WTC11 (cell line): Measurements from ENCODE around the gene NOS1.

Source experiments
- ESRRA ChIP-seq: sonication (generic); formaldehyde crosslinking; IDR thresholded peaks from 2 replicates; pipeline ENCODE4 v1.8.1; 2022; ENCODE audit warnings: mild to moderate bottlenecking, missing genetic modification reagents, borderline replicate concordance
- FOXP1 ChIP-seq: sonication (generic); formaldehyde crosslinking; IDR thresholded peaks from 2 replicates; pipeline ENCODE4 v1.8.0; 2022; ENCODE audit warnings: missing genetic modification reagents, mild to moderate bottlenecking, moderate library complexity, borderline replicate concordance
- NFYB ChIP-seq: sonication (generic); formaldehyde crosslinking; conservative IDR thresholded peaks from 2 replicates; pipeline ENCODE4 v1.8.0; 2022; ENCODE audit warnings: low read depth, missing genetic modification reagents
- TF ChIP-seq, protein P1 (sequence below): sonication (generic); formaldehyde crosslinking; IDR thresholded peaks from 2 replicates; pipeline ENCODE4 v1.8.1; 2022; ENCODE audit warnings: low read depth, mild to moderate bottlenecking, moderate library complexity, missing genetic modification reagents, borderline replicate concordance
- TF ChIP-seq, protein P2 (sequence below): fragments of 200-600 bp; IDR thresholded peaks from 2 replicates; pipeline ENCODE4 v1.8.0; 2022; ENCODE audit warnings: antibody characterized with exemption
- TF ChIP-seq, protein P3 (sequence below): sonication (generic); formaldehyde crosslinking; IDR thresholded peaks from 2 replicates; pipeline ENCODE4 v1.8.1; 2023; ENCODE audit warnings: mild to moderate bottlenecking, missing genetic modification reagents
- TF ChIP-seq, protein P4 (sequence below): sonication (generic); formaldehyde crosslinking; IDR thresholded peaks from 2 replicates; pipeline ENCODE4 v1.8.1; 2023; ENCODE audit warnings: mild to moderate bottlenecking, moderate library complexity, missing genetic modification reagents
- TF ChIP-seq, protein P5 (sequence below): sonication (generic); formaldehyde crosslinking; IDR thresholded peaks from 2 replicates; pipeline ENCODE4 v1.8.0; 2023; ENCODE audit warnings: mild to moderate bottlenecking, missing genetic modification reagents
- TF ChIP-seq, protein P6 (sequence below): sonication (generic); formaldehyde crosslinking; IDR thresholded peaks from 2 replicates; pipeline ENCODE4 v1.8.1; 2023; ENCODE audit warnings: mild to moderate bottlenecking, missing genetic modification reagents, moderate library complexity
- TF ChIP-seq, protein P7 (sequence below): sonication (generic); formaldehyde crosslinking; IDR thresholded peaks from 2 replicates; pipeline ENCODE4 v1.8.0; 2022; ENCODE audit warnings: mild to moderate bottlenecking, missing genetic modification reagents

DNA sequence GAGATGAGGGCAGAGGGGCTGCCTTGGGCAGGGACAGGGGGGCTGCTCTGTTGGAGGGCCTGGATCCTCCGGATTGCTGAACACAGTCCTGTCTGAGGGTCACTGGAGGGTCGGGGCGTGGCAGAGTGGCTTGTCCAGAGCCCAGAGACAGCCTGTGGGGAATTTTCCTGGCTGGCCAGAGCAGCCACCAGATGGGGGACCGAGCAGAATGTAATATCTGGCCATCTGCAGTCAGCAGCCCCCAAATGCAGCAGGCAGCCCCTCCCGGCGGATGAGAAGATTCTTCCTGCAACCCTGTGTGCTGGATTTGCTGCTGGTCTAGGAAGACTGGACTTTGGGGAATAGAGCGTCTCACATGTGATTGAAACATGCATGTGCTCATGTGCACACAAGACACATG, 23.3 kb upstream of the NOS1 start:
- TF ChIP-seq, protein P1, sequence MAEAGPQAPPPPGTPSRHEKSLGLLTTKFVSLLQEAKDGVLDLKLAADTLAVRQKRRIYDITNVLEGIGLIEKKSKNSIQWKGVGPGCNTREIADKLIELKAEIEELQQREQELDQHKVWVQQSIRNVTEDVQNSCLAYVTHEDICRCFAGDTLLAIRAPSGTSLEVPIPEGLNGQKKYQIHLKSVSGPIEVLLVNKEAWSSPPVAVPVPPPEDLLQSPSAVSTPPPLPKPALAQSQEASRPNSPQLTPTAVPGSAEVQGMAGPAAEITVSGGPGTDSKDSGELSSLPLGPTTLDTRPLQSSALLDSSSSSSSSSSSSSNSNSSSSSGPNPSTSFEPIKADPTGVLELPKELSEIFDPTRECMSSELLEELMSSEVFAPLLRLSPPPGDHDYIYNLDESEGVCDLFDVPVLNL (CRISPR knock-in tag): no peak
- TF ChIP-seq, protein P2, sequence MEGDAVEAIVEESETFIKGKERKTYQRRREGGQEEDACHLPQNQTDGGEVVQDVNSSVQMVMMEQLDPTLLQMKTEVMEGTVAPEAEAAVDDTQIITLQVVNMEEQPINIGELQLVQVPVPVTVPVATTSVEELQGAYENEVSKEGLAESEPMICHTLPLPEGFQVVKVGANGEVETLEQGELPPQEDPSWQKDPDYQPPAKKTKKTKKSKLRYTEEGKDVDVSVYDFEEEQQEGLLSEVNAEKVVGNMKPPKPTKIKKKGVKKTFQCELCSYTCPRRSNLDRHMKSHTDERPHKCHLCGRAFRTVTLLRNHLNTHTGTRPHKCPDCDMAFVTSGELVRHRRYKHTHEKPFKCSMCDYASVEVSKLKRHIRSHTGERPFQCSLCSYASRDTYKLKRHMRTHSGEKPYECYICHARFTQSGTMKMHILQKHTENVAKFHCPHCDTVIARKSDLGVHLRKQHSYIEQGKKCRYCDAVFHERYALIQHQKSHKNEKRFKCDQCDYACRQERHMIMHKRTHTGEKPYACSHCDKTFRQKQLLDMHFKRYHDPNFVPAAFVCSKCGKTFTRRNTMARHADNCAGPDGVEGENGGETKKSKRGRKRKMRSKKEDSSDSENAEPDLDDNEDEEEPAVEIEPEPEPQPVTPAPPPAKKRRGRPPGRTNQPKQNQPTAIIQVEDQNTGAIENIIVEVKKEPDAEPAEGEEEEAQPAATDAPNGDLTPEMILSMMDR: no peak
- TF ChIP-seq, protein P3, sequence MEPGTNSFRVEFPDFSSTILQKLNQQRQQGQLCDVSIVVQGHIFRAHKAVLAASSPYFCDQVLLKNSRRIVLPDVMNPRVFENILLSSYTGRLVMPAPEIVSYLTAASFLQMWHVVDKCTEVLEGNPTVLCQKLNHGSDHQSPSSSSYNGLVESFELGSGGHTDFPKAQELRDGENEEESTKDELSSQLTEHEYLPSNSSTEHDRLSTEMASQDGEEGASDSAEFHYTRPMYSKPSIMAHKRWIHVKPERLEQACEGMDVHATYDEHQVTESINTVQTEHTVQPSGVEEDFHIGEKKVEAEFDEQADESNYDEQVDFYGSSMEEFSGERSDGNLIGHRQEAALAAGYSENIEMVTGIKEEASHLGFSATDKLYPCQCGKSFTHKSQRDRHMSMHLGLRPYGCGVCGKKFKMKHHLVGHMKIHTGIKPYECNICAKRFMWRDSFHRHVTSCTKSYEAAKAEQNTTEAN (CRISPR knock-in tag): no peak
- TF ChIP-seq, protein P4, sequence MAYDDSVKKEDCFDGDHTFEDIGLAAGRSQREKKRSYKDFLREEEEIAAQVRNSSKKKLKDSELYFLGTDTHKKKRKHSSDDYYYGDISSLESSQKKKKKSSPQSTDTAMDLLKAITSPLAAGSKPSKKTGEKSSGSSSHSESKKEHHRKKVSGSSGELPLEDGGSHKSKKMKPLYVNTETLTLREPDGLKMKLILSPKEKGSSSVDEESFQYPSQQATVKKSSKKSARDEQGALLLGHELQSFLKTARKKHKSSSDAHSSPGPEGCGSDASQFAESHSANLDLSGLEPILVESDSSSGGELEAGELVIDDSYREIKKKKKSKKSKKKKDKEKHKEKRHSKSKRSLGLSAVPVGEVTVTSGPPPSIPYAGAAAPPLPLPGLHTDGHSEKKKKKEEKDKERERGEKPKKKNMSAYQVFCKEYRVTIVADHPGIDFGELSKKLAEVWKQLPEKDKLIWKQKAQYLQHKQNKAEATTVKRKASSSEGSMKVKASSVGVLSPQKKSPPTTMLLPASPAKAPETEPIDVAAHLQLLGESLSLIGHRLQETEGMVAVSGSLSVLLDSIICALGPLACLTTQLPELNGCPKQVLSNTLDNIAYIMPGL (CRISPR knock-in tag): no peak
- TF ChIP-seq NFYB (CRISPR knock-in tag) (no peak), ESRRA (CRISPR knock-in tag) (no peak), FOXP1 (no peak)
- TF ChIP-seq, protein P5, sequence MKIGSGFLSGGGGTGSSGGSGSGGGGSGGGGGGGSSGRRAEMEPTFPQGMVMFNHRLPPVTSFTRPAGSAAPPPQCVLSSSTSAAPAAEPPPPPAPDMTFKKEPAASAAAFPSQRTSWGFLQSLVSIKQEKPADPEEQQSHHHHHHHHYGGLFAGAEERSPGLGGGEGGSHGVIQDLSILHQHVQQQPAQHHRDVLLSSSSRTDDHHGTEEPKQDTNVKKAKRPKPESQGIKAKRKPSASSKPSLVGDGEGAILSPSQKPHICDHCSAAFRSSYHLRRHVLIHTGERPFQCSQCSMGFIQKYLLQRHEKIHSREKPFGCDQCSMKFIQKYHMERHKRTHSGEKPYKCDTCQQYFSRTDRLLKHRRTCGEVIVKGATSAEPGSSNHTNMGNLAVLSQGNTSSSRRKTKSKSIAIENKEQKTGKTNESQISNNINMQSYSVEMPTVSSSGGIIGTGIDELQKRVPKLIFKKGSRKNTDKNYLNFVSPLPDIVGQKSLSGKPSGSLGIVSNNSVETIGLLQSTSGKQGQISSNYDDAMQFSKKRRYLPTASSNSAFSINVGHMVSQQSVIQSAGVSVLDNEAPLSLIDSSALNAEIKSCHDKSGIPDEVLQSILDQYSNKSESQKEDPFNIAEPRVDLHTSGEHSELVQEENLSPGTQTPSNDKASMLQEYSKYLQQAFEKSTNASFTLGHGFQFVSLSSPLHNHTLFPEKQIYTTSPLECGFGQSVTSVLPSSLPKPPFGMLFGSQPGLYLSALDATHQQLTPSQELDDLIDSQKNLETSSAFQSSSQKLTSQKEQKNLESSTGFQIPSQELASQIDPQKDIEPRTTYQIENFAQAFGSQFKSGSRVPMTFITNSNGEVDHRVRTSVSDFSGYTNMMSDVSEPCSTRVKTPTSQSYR (CRISPR knock-in tag): no peak
- TF ChIP-seq, protein P6, sequence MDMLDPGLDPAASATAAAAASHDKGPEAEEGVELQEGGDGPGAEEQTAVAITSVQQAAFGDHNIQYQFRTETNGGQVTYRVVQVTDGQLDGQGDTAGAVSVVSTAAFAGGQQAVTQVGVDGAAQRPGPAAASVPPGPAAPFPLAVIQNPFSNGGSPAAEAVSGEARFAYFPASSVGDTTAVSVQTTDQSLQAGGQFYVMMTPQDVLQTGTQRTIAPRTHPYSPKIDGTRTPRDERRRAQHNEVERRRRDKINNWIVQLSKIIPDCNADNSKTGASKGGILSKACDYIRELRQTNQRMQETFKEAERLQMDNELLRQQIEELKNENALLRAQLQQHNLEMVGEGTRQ (CRISPR knock-in tag): no peak
- TF ChIP-seq, protein P7, sequence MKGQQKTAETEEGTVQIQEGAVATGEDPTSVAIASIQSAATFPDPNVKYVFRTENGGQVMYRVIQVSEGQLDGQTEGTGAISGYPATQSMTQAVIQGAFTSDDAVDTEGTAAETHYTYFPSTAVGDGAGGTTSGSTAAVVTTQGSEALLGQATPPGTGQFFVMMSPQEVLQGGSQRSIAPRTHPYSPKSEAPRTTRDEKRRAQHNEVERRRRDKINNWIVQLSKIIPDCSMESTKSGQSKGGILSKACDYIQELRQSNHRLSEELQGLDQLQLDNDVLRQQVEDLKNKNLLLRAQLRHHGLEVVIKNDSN (CRISPR knock-in tag): no peak
